HL-60 (cell line): ENCODE data around the gene SLC4A4.

ENCODE experiments used
- POLR2AphosphoS5 ChIP-seq: IDR thresholded peaks from 2 replicates; pipeline ENCODE4 v1.6.1; 2012; ENCODE audit warnings: low read depth
- TF ChIP-seq, protein P1 (sequence below): IDR thresholded peaks from 2 replicates; pipeline ENCODE4 v1.6.1; 2012; ENCODE audit warnings: low read depth; ENCODE audit not compliant: insufficient replicate concordance
- TF ChIP-seq, protein P2 (sequence below): IDR thresholded peaks from one replicate; pipeline ENCODE4 v1.5.1; 2011; ENCODE audit warnings: low read length, control low read depth, inconsistent platforms; ENCODE audit not compliant: insufficient read depth

- TF ChIP-seq, protein P1, sequence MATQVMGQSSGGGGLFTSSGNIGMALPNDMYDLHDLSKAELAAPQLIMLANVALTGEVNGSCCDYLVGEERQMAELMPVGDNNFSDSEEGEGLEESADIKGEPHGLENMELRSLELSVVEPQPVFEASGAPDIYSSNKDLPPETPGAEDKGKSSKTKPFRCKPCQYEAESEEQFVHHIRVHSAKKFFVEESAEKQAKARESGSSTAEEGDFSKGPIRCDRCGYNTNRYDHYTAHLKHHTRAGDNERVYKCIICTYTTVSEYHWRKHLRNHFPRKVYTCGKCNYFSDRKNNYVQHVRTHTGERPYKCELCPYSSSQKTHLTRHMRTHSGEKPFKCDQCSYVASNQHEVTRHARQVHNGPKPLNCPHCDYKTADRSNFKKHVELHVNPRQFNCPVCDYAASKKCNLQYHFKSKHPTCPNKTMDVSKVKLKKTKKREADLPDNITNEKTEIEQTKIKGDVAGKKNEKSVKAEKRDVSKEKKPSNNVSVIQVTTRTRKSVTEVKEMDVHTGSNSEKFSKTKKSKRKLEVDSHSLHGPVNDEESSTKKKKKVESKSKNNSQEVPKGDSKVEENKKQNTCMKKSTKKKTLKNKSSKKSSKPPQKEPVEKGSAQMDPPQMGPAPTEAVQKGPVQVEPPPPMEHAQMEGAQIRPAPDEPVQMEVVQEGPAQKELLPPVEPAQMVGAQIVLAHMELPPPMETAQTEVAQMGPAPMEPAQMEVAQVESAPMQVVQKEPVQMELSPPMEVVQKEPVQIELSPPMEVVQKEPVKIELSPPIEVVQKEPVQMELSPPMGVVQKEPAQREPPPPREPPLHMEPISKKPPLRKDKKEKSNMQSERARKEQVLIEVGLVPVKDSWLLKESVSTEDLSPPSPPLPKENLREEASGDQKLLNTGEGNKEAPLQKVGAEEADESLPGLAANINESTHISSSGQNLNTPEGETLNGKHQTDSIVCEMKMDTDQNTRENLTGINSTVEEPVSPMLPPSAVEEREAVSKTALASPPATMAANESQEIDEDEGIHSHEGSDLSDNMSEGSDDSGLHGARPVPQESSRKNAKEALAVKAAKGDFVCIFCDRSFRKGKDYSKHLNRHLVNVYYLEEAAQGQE: no peak
- TF ChIP-seq, protein P2, sequence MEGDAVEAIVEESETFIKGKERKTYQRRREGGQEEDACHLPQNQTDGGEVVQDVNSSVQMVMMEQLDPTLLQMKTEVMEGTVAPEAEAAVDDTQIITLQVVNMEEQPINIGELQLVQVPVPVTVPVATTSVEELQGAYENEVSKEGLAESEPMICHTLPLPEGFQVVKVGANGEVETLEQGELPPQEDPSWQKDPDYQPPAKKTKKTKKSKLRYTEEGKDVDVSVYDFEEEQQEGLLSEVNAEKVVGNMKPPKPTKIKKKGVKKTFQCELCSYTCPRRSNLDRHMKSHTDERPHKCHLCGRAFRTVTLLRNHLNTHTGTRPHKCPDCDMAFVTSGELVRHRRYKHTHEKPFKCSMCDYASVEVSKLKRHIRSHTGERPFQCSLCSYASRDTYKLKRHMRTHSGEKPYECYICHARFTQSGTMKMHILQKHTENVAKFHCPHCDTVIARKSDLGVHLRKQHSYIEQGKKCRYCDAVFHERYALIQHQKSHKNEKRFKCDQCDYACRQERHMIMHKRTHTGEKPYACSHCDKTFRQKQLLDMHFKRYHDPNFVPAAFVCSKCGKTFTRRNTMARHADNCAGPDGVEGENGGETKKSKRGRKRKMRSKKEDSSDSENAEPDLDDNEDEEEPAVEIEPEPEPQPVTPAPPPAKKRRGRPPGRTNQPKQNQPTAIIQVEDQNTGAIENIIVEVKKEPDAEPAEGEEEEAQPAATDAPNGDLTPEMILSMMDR: no peak
- no peak for TF ChIP-seq POLR2AphosphoS5
These were observed 63.8 kb downstream of the SLC4A4 start for GRCh38 chr4:71402616-71403015.
